ENCODE measurements around the gene LSM3.

The LSM3 gene

DNA sequence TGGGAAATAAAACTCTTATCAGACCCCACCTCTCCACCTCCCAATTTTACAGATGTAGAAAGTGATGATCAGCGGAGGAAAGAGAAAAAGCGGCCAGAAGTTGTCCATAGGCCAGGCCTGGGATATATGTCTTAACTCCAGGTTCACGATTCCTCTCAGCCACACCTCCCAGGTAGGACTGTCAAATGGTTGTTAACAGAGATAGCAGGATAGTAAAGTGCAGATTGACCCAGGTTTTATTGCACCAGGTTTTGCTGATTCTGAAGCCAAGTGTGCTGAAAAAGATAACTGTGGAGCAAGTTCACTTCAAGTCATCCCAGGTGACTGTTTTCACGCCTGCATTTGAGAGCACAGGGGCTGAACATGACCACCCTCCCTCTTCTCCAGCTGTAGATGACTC lies 36.1 kb downstream of the LSM3 start:
- Histone ChIP-seq H3K27me3 (ENCODE audit: insufficient read depth, poor library complexity, severe bottlenecking) (no peaks in the 10 kb centered on the region), H3K27ac (replicated peaks) (no peak overlapping the region), H3K4me3 (replicated peaks; ENCODE audit: insufficient read depth, low read length) (no peak overlapping the region)
- TF ChIP-seq SPI1 (IDR thresholded peaks at IDR 0.05; ENCODE audit: borderline replicate concordance, low read depth) (no peak), POLR2AphosphoS5 (IDR thresholded peaks at IDR 0.05; ENCODE audit: low read depth) (no peak), GABPA (IDR thresholded peaks at IDR 0.05; ENCODE audit: low read depth) (no peak)
- TF ChIP-seq, protein P1, sequence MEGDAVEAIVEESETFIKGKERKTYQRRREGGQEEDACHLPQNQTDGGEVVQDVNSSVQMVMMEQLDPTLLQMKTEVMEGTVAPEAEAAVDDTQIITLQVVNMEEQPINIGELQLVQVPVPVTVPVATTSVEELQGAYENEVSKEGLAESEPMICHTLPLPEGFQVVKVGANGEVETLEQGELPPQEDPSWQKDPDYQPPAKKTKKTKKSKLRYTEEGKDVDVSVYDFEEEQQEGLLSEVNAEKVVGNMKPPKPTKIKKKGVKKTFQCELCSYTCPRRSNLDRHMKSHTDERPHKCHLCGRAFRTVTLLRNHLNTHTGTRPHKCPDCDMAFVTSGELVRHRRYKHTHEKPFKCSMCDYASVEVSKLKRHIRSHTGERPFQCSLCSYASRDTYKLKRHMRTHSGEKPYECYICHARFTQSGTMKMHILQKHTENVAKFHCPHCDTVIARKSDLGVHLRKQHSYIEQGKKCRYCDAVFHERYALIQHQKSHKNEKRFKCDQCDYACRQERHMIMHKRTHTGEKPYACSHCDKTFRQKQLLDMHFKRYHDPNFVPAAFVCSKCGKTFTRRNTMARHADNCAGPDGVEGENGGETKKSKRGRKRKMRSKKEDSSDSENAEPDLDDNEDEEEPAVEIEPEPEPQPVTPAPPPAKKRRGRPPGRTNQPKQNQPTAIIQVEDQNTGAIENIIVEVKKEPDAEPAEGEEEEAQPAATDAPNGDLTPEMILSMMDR (IDR thresholded peaks at IDR 0.05; ENCODE audit: insufficient read depth, low read length), result no peak
- TF ChIP-seq, protein P2, sequence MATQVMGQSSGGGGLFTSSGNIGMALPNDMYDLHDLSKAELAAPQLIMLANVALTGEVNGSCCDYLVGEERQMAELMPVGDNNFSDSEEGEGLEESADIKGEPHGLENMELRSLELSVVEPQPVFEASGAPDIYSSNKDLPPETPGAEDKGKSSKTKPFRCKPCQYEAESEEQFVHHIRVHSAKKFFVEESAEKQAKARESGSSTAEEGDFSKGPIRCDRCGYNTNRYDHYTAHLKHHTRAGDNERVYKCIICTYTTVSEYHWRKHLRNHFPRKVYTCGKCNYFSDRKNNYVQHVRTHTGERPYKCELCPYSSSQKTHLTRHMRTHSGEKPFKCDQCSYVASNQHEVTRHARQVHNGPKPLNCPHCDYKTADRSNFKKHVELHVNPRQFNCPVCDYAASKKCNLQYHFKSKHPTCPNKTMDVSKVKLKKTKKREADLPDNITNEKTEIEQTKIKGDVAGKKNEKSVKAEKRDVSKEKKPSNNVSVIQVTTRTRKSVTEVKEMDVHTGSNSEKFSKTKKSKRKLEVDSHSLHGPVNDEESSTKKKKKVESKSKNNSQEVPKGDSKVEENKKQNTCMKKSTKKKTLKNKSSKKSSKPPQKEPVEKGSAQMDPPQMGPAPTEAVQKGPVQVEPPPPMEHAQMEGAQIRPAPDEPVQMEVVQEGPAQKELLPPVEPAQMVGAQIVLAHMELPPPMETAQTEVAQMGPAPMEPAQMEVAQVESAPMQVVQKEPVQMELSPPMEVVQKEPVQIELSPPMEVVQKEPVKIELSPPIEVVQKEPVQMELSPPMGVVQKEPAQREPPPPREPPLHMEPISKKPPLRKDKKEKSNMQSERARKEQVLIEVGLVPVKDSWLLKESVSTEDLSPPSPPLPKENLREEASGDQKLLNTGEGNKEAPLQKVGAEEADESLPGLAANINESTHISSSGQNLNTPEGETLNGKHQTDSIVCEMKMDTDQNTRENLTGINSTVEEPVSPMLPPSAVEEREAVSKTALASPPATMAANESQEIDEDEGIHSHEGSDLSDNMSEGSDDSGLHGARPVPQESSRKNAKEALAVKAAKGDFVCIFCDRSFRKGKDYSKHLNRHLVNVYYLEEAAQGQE (IDR thresholded peaks at IDR 0.05; ENCODE audit: insufficient replicate concordance, low read depth), result no peak
- no peak for DNase-seq (ENCODE audit: low read depth in 1 of 2, low spot score in 1 of 2)

DNA sequence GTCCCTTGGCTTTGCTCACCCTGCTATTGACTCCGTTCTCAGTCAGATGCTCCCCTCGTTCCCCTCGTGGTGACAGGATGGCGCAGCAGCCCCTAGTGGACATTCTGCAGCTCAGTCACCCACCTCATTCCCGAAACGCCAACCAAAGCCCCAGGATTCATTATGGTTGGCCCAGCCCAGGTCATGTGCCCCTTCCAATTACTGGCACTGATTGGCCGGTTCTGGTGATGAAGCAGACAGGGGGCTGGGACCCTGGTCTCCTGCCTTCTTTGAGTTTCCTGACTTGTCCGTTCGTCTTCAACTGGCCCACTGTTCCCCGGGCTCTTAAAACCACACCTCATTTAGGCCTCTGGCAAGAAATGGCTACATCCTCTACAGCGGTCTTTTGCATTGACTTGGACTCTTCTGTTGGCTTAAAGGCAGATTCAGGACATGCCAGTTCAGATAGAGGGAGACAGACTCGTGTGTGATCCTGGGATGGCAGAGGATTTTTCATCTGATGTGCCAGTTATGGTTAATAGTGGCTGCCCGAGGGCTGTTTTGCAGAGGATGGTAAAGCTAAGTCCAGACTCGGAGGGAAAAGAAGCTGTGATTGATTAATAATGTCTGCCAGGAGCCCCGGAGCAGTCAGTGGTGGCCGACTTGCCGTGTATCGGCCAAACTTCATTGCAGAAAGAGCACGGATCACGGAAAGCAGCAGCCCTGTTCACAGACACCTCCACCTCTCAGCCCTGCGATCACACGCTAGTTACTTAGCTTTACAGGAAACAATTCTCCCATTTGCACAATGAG lies 37.8 kb downstream of the LSM3 start:
- Histone ChIP-seq H3K27me3 (ENCODE audit: insufficient read depth, poor library complexity, severe bottlenecking) (no peaks in the 10 kb centered on the region), H3K27ac (replicated peaks) (no peak overlapping the region), H3K4me3 (replicated peaks; ENCODE audit: insufficient read depth, low read length) (no peak overlapping the region)
- TF ChIP-seq, protein P1 (IDR thresholded peaks at IDR 0.05; ENCODE audit: insufficient read depth, low read length), result no peak
- TF ChIP-seq POLR2AphosphoS5 (IDR thresholded peaks at IDR 0.05; ENCODE audit: low read depth), result no peak
- DNase-seq (ENCODE audit: low read depth in 1 of 2, low spot score in 1 of 2), result no peak

DNA sequence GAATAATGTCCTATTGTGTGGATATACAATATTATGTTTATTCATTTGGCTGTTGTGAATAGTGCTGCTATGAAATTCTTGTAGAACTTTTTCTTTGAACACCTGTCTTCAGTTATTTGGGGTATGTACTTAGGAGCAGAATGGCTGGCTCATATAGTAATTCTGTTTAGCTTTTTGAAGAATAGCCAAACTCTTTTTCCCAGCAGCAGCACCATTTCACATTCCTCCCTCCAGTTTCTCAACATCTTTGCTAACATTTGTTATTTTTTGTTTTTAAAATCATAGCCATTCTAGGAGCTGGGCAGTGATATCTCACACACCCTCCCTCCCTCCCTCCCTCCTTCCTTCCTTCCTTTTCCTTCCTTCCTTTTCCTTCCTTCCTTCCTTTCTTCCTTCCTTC lies 39.7 kb downstream of the LSM3 start:
- Histone ChIP-seq H3K27me3 (ENCODE audit: insufficient read depth, poor library complexity, severe bottlenecking) (no peaks in the 10 kb centered on the region), H3K27ac (replicated peaks) (no peak overlapping the region), H3K4me3 (replicated peaks; ENCODE audit: insufficient read depth, low read length) (no peak overlapping the region)
- no peak for DNase-seq (ENCODE audit: low read depth in 1 of 2, low spot score in 1 of 2)
- no peak for TF ChIP-seq SPI1 (IDR thresholded peaks at IDR 0.05; ENCODE audit: borderline replicate concordance, low read depth)
- TF ChIP-seq GABPA (IDR thresholded peaks at IDR 0.05; ENCODE audit: low read depth), result no peak
- TF ChIP-seq, protein P2 (IDR thresholded peaks at IDR 0.05; ENCODE audit: insufficient replicate concordance, low read depth), result no peak
- TF ChIP-seq, protein P1 (IDR thresholded peaks at IDR 0.05; ENCODE audit: insufficient read depth, low read length), result no peak
- no peak for TF ChIP-seq POLR2AphosphoS5 (IDR thresholded peaks at IDR 0.05; ENCODE audit: low read depth)

DNA sequence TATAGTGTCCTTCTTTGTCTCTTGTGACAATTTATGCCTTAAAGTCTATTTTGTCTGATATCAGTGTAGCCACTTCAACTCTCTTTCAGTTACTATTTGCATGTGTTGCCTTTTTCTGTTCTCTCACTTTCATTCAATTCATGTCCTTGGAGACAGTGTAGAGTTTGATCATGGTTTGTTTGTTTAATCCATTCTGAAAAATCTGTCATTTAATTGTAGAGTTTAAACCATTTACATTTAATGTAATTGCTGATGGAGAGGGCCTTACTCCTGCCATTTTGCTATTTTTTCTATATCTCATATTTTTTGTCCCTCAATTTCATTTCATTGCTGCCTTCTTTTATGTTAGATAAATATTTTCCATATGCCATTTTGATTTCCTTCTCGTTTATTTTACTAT lies 42.3 kb downstream of the LSM3 start:
- no peak for DNase-seq (ENCODE audit: low read depth in 1 of 2, low spot score in 1 of 2)
- H3K27ac ChIP-seq (replicated peaks), result no peak overlapping the region
- no peaks in the 10 kb centered on the region for H3K27me3 ChIP-seq (ENCODE audit: insufficient read depth, poor library complexity, severe bottlenecking)
- TF ChIP-seq POLR2AphosphoS5 (IDR thresholded peaks at IDR 0.05; ENCODE audit: low read depth), result no peak
- no peak for TF ChIP-seq SPI1 (IDR thresholded peaks at IDR 0.05; ENCODE audit: borderline replicate concordance, low read depth)
- TF ChIP-seq GABPA (IDR thresholded peaks at IDR 0.05; ENCODE audit: low read depth), result no peak
- TF ChIP-seq, protein P1 (IDR thresholded peaks at IDR 0.05; ENCODE audit: insufficient read depth, low read length), result no peak
- TF ChIP-seq, protein P2 (IDR thresholded peaks at IDR 0.05; ENCODE audit: insufficient replicate concordance, low read depth), result no peak
- H3K4me3 ChIP-seq (replicated peaks; ENCODE audit: insufficient read depth, low read length), result no peak overlapping the region
